Activated naive CD4-positive, alpha-beta T cell treated with Interleukin-2 at 50 U/mL for 16 hours (primary cell): ENCODE data around the gene GOLGA6L2.
"Not testable (repeated sequence)": the region's sequence is repeated elsewhere in the genome, so short reads cannot be mapped to it uniquely, and the experiment has no call there.

Experiments used
- DNase-seq: peaks from one replicate; pipeline ENCODE4 v3.0.0-alpha.2; 2020

Gene GOLGA6L2

DNA sequence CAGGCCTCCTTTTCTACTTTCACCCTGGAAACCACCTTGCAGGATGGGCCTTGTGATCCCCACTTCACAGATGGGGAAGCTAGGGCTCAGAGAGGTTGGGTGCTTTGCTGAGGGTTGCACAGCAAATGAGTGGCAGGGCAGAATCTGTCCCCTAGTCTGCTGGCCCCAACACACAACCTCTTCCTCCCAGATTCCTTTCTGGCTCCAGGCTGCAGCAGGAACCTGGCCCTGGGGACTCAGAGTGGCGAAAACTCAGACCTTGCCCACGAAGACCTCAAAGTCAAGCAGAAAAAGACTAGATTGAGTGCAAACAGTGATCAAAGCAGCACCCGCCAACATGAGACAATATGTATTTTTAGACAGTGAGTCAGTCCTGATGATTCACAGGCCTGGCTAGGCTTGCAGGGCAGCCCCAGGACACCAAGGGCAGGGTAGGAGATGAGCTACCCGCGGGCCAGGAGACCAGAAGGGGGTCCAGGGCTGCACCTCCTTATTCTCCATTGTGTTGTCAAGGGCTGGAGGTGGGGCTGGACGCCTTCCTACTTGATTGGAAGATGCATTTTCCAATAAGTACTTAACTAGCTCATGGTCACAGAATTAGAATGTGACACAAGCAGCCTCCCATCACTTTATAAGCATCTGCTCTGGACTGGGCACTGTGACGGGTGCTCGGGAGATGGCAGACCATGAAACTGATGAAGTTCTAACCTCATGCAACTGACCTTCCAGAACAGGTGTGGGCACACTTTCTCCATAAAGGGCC is 23.9 kb downstream of the GOLGA6L2 start:
- DNase-seq = no peak

DNA sequence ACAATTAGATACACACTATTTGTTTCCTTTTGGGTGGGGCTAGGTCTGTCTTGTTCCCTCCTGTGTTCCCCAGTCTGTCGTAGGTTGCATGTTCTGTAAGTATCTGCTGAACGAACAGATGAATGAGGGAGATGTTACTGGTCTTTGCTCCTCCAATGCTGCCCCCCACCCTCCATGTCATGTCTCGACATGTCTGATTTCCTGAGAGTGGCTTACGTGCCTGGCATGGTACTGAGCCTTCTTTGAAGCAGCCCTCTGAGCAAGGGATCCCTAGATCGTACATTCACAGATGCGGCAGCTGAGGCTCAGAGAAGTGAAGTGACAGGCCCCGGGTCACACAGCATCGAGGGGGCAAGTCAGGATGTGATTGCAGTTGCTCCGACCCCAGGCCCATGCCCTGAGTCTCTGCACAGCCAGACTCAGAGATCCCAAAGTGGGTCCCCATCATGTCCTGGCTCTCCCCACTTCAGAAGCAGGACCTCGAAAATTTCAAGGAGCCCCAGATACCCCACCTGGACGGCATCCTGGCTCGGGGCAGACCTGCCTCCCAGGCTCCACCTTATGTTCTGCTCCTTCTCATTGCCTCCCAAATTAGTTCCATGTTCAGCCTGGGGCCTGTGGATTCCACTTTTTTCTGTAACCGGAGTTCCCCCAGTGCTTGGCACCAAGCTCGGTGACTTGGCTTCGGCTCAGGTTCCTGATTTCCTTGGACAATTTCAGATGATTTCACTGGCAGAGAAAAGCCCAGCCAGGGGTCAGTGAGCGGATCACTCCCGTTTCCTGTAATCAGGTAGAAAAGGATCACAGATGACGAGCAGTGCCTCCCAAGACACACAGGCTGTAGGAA is 24.7 kb downstream of the GOLGA6L2 start:
- DNase-seq = no peak

DNA sequence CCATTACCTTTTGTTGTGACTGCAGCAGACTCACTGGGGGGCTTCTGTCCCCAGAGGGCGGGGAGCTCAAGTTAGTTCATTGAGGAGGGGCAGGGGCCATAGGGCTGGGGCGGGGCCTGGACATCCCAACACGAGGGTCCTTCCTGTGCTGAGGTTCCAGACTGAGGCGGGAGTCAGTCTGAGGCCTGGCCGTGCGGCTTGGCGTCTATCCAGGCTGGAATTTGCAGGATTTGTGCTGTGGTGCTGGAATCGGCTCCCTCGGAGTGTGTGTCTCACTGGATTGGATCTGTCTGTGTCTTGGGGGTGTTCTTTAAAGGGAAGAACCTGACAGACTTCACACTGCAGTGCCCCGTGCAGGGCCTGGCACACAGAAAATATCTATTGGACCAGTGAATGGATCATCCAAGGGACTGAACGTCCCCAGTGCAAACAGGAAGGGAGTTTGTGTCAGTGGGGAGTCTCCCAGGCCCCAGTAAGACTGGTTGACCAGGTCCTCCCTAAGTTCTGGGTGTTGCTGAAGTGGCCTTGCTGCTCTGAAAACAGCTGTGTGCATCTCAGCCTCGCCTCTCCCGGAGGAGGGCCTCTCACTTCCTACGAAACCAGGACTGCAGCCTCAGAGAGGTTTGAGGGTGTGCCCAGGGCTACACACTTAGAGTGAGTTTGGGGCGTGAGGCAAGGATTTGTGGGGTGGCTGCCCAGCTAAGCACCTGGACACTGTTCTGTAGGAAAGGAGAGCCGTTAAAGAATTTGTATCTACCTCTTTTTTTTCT is 26.1 kb downstream of the GOLGA6L2 start:
- no peak for DNase-seq

DNA sequence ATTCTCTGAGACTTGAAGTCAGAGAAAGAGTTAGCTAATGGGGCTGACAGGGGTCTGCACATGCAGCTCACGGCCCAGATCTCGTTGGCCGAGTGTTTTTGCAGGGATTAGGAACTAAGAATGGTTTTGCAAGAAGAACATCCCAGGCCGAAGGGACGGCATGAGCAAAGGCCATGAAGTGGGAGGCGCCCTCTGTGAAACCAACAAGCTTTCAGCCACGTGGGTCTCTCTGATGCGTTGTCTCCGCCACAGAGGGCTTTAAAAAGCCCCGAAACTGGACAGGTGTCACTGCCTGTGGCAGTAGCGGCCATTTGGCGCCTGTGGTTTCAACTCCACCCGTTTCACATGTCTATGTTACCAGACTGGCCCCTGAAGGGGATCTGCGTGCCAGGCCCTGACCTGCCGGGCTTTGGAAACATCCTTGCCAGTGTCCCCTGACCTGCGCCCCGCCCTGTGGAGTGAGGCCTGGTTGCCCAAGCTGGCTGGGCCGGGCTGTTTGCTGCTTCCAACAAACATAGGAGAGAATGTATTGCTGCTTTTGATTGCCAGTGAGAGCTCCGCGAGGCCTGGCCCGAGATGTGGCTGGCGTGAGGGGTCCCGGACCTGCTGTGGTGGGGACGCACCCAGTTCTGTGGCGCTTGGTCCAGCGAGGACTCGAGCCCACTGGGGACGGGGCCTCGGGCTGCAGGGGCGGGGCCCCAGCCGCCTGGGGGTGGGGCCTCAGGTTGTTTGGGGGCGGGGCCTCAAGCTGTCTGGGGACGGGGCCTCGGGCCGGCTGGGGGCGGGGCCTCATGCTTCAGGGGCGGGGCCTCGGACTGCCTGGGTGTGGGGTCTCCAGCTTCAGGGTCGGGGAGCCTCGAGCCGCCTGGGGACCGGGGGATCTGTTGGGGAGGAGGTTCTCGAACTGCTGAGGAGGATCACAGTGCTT is 30.4 kb downstream of the GOLGA6L2 start:
- no peak for DNase-seq

DNA sequence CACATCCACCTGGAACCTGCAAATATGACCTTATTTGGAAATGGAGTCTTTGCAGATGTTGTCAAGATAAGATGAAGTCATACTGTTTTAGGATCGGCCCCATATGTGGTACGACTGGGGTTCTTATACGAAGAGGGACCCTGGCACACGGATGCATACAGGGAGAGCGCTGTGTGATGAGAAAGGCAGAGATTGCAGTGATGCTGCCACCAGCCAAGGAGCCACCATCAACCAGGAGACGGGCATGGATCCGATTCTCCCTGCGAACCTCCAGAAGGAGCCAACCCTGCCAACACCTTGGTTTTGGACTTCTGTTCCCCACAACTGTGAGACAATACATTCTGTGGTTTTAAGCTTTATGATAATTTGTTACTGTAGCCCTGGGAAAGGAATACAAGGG is 31.2 kb downstream of the GOLGA6L2 start:
- DNase-seq = not testable (repeated sequence)

DNA sequence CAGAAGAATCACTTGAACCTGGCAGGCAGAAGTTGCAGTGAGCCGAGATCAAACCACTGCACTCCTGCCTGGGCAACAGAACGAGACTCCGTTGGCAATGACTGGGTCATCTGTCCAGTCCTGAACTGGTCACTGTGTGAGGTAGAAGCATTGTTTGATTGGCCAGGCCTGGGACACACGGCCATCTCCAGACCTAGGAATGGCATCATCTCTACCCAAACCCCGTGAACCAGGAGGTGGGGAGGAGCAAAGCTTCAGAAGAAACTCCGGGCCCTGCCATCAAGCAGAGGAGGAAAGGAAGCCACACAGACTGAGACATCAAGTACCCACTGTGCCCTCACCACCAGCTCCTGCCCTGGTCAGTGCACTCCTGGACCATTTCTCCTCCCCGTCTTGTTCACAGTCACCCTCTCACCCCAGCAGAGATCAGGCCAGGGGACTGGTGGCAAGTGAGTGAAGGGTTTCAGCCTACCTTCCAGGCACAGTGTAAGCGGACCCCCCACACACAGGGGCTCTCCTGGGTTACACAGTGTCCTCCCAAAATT is 31.6 kb downstream of the GOLGA6L2 start:
- no peak for DNase-seq

DNA sequence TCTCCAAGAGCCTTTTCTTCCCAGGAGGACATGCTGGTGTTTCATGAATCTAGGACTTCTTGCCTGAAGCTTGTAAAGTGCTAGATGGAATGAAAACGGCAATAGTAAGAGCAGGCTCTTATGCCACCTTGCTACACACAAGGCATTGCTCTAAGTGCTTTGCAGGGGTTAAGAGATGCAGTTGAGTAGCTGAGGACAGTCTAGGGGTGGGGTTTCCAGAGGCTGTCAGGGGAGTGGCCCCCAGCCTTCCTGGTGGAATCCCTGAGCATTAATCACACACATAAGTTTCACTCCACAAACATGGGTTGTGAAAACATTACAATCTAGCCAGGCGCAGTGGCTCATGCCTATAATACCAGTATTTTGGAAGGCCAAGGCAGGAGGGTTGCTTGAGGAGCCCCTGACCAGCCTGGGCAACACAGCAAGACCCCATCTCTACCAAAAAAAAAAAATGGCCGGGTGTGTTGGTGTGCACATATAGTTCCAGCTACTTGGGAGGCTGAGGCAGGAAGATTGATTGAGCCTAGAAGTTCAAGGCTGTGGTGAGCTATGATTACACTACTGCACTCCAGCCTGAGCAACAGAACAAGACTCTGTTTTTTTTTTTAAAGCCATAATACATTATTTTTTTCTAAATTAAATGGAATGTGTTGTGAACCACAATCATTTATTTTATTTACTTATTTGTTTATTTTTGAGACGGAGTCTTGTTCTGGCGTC is 34.0 kb downstream of the GOLGA6L2 start:
- DNase-seq = not testable (repeated sequence)

DNA sequence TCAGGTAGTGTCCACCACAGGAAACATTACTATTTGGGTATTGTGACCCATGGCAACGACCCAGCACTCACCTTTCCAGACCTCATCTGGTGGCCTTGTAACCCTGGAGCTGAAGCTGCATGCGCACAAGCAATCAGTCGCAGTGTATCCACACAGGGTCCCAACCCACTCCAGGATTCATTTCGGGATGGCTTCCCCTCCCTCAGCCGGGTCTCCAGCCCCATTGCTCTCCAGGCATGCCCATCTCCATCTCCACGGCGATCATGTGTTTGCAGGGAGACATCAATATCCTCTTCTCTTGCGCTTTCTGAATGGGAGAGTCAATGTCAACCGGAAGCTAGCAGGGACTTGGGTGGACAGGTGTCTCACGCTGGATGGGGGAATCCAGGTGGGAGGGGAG is 35.2 kb downstream of the GOLGA6L2 start:
- DNase-seq = no peak

DNA sequence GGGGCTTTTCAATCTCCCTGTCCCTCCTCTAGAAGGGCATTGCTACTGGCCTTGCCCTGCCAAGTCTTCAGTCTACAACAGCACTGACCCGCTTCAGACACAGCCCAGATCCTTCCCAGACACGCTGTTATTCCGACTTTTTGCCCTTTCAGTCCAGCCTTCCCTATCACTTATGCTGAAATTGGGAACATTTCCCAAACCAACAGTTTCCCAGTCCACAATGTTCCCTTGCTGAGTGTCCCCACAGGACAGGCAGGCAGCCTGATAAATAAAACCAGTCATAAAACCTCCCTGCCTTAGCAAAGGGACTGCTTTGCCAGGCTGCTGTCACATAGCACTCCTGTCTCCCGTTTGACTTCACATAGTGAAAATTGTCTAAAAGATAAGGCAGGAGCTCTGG is 43.5 kb downstream of the GOLGA6L2 start:
- no peak for DNase-seq

DNA sequence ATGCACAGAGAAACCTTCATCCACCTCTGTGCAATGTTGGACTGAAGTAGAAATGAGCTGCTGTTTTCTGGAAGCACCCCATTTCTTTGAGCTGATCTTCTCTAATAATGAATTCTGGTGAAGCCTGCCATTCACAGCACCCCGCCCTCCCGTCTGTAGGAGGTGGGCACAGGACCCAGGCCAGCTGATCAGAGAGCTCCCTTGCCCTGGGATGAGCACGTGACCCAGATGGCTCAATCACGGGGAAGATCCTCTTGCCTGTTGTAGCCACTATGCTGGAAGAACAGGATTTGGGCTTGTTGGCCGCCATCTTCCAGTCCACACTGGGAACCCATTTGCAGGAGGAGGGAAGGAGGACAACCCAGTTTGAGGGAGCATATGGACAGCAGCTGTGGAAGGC is 44.5 kb downstream of the GOLGA6L2 start:
- DNase-seq = no peak

DNA sequence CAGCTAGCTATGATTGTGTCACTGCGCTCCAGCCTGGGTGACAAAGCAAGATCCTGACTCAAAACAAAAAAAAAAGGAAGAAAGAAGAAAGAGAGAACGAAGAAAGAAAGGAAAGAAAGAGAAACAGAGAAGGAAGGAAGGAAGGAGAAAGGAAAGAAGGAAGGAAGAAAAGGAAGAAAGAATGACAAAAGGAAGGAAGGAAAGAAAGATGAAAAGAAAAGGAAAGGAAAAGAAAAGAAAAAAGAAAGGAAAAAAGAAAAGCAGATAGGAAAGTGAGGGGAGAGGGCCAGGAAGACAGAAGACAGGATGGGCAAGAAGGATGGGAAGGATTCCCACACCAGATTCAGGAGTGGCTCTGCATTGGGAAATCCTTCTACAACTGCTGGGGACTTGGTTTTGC is 44.9 kb downstream of the GOLGA6L2 start:
- no peak for DNase-seq

DNA sequence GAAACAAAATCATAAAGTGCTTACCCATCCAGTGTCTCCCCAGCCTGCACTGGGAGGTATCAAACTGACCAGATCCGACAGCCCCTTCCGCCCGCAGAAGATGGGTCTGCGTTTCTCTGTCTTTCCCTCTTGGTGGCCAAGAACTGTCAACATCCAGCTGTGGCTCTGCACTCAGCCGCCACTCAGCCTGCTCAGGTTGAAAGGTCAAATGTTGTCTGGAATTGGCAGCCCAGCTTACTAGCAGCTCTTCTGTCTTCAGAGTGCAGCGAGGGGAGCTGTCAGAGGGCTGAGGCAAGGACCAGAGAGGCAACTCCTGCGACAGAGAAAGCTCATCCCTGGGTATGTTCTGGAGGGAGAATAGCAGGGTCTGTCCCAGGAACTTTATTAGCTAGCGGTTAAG is 45.4 kb downstream of the GOLGA6L2 start:
- DNase-seq = no peak

DNA sequence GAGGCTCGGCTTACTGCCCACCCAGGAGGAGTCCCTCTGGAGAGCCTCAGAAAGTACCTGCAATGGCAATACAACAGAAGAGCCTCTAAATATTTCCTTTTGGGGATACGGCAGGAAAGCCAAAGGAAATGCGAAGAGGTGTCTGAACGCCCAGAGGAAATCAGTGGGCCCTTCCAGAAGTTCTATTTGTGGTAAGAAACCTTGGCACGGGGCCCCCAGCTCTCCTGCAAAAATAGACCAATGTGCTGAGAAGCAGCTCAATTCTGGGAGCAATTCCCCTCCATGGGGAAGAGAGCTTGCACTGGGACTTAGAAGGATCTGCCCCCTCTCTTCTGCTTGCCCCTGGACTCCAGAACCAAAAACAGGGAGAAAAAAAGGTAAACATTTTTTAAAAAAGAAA is 47.8 kb downstream of the GOLGA6L2 start:
- DNase-seq = not testable (repeated sequence)

DNA sequence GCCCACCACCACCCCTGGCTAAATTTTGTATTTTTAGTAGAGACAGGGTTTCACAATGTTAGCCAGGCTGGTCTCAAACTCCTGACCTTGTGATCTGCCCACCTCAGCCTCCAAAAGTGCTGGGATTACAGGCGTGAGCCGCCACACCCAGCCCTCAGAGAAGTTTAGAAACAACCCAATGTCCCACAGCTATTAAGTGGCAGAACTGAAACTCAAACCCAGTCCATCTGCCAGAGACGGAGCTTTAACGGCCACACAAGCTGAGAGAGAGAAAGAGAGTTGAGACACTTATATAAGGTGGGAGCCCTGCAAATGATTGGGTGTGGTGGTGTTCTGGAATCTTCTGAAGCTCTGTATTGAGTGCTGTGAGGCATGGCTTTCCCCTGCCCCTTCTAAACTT is 48.7 kb downstream of the GOLGA6L2 start:
- DNase-seq = not testable (repeated sequence)

DNA sequence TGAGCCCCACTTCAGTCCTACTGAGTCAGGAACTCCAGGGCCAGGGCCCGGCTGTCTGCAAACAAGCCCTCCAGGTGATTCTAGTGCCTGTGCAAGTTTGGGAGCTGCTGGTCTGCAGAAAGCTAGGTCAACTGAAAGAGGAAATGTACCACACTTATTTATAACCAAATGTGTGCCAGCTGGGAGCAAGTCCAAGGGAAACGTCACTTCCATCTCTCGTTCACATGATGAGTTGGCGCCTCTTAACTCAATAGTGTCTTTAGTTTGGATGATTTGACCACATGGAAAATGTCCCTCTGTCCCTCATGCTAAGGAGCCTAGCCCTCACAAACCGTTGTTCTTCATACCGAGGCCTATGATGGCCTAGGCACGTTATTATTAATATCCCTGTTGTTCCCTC is 49.3 kb downstream of the GOLGA6L2 start:
- DNase-seq = no peak

DNA sequence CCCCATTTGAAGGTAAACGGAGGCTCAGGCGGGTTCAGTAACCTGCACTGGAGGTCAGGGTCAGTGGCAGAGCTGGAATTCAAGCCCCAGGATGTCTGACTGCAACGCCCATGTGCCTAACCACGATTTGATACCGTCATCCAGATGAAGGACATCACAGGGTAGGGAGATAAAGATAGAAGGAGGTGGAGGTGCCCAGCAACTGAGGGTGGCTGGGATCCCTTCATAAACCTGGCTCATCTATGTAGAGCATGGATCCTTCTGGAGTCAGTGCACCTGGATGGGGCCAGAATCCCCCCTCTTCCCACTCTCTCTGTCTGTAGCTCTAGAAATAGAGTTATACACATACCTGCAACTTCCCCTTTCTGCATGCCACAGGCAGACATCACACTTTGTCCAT is 51.2 kb downstream of the GOLGA6L2 start:
- DNase-seq = no peak

DNA sequence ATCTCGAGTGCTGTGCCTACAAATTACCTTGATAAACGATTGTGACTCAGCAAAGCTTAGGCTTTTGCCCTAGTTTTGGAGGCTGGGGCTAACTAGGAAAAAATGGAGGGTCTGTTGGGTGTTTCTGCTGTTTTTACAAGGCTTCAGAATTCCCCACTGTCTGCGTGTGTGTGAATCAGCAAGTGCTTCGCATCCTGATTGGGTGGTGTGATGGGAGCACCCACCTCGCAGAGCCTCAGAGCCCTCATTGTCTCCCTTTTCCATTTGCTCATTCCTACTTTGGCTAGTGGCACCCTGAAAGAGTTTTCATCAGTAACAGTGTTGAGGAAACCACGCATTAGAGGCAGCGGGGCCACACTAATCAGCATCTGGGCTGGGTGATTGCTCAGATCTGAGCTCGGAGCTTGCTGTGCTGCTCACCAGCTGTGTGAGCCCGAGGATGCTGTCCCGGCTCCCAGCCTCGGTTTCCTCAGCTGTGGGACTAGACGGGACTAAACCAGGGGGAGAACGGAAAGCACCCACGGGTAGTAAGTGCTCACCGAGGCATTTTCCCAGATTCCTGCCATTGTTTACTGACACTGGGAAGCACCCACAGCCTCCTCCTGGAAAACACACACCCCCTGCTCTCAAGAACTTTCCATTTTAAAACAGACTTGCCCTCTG is 51.9 kb downstream of the GOLGA6L2 start:
- DNase-seq = no peak
